ENCODE measurements around the gene NHERF1. TPM values are rescaled to one million over a fixed set of nuclear protein-coding genes. Genes with fewer than 3 reads are reported as not detected.
A peak's percentile ranks its signal among the peaks of the same experiment; 100 is the strongest.

Gene NHERF1
- total and polyA plus RNA-seq, 2 of the 13 experiments (the other 11 are each of a cell fraction or from before 2014, with no cell fraction given): 169 to 269 TPM

- FAIRE-seq (peak; percentile 87), ATAC-seq (peak; percentile 78), DNase-seq (ENCODE audit: low spot score) (peak; percentile 81)
- no TSS peak for BruUV-seq (replicated peaks)
- WGBS (ENCODE audit: low lambda C conversion rate): 42% methylated on average over 16 of the region's 16 CpGs
- in situ Hi-C loops (cut with HindIII; ENCODE audit: extremely low pct_ligation_motif_present, low pct_unique_long_range_greater_than_20kb) (no loop called here), intact Hi-C loops (cut with micrococcal nuclease; ENCODE audit: unreplicated experiment) (loop anchor here (1.0 kb wide), 1 partner anchor 25 kb away; no protein-coding TSS in a partner anchor)
- CTCF ChIA-PET (ENCODE audit: low intra/inter-chr PET ratio, low total read pairs): interaction anchor here (0.7 to 12.2 kb wide), 6 partner anchors 10 to 113 kb away, joined by 3 to 219 read pairs (median 5); partner anchors contain the start of gene NHERF1
- H3K79me2 ChIP-seq (ENCODE audit: insufficient read depth, low read length): peaks cover 26% of the 10 kb centered on the region
- H3K27me3 ChIP-seq (ENCODE audit: control insufficient read depth in 1 of 2, insufficient read depth in 2 of 2, low read length in 2 of 2): no peaks in the 10 kb centered on the region; a peak in 1 of 5 replicates
- peaks cover 94% of the 10 kb centered on the region for H3K4me1 ChIP-seq (ENCODE audit: insufficient read depth, low read length)
- H3K4me2 ChIP-seq (ENCODE audit: low read depth, low read length): no peak overlapping the region
- H3K36me3 ChIP-seq (replicated peaks in 1 of 2; ENCODE audit: control insufficient read depth in 1 of 2, insufficient read depth in 2 of 2, low read length in 2 of 2): peaks cover 37 to 68% of the 10 kb centered on the region in 2 experiments
- H3K9me3 ChIP-seq (ENCODE audit: low read length): no peaks in the 10 kb centered on the region
- peak overlapping the region; percentile 52 for H3K27ac ChIP-seq (ENCODE audit: extremely low read length, insufficient read depth, low read length)
- POLR2A ChIA-PET: interaction anchor here (0.6 to 29.3 kb wide), 8 partner anchors 8 to 102 kb away, joined by 3 to 1459 read pairs (median 6); partner anchors contain the start of genes FDXR, NHERF1 and RAB37
- H2AFZ ChIP-seq (ENCODE audit: low read length): no peak overlapping the region
- H3K4me3 ChIP-seq (replicated peaks in 1 of 3; ENCODE audit: insufficient read depth in 1 of 3, low read depth in 2 of 3, low read length in 3 of 3): no peak overlapping the region
- no peak overlapping the region for H3K9ac ChIP-seq (ENCODE audit: insufficient read depth, low read depth, low read length)
- peaks cover 20% of the 10 kb centered on the region; the same call in 1 of the 2 replicates for H4K20me1 ChIP-seq (ENCODE audit: insufficient read depth, low read length)
- TF ChIP-seq, protein P1, sequence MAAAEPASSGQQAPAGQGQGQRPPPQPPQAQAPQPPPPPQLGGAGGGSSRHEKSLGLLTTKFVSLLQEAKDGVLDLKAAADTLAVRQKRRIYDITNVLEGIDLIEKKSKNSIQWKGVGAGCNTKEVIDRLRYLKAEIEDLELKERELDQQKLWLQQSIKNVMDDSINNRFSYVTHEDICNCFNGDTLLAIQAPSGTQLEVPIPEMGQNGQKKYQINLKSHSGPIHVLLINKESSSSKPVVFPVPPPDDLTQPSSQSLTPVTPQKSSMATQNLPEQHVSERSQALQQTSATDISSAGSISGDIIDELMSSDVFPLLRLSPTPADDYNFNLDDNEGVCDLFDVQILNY (CRISPR knock-in tag; conservative IDR thresholded peaks at IDR 0.05): 0 out of 2 replicates have a peak, but pooled peaks have one; percentile 18
- TF ChIP-seq YEATS2 (CRISPR knock-in tag; IDR thresholded peaks at IDR 0.05; ENCODE audit: borderline replicate concordance) (peak; percentile 70; the same call in 1 of the 2 replicates), MAFK (conservative IDR thresholded peaks at IDR 0.05 in 1 of 2, IDR thresholded peaks at IDR 0.05 in 1 of 2; ENCODE audit: low read length in 2 of 2) (no peak), KDM4B (CRISPR knock-in tag; IDR thresholded peaks at IDR 0.05) (peak; percentile 82; the same call in 1 of the 2 replicates), ZEB1 (IDR thresholded peaks at IDR 0.05; ENCODE audit: insufficient replicate concordance, low read depth) (no peak), FOXA1 (IDR thresholded peaks at IDR 0.05) (no peak), FOXA1 (CRISPR knock-in tag; IDR thresholded peaks at IDR 0.05) (no peak), ZFP36L1 (CRISPR knock-in tag; IDR thresholded peaks at IDR 0.05) (peak; percentile 93; the same call in 1 of the 2 replicates), KLF13 (CRISPR knock-in tag; IDR thresholded peaks at IDR 0.05) (peak; percentile 90; the same call in 1 of the 2 replicates), RFX5 (IDR thresholded peaks at IDR 0.05; ENCODE audit: low read depth, low read length) (no peak), ZNF251 (CRISPR knock-in tag; IDR thresholded peaks at IDR 0.05) (no peak), FIP1L1 (IDR thresholded peaks at IDR 0.05; ENCODE audit: borderline replicate concordance, insufficient read depth, low read depth, low read length) (no peak; the same call in 1 of the 2 replicates), BRD4 (CRISPR knock-in tag; IDR thresholded peaks at IDR 0.05) (no peak), TCF7L2 (IDR thresholded peaks at IDR 0.05; ENCODE audit: low read depth, low read length) (no peak), HOXA7 (CRISPR knock-in tag; IDR thresholded peaks at IDR 0.05) (no peak), ZMYM2 (CRISPR knock-in tag; IDR thresholded peaks at IDR 0.05) (no peak)
- TF ChIP-seq, protein P2, sequence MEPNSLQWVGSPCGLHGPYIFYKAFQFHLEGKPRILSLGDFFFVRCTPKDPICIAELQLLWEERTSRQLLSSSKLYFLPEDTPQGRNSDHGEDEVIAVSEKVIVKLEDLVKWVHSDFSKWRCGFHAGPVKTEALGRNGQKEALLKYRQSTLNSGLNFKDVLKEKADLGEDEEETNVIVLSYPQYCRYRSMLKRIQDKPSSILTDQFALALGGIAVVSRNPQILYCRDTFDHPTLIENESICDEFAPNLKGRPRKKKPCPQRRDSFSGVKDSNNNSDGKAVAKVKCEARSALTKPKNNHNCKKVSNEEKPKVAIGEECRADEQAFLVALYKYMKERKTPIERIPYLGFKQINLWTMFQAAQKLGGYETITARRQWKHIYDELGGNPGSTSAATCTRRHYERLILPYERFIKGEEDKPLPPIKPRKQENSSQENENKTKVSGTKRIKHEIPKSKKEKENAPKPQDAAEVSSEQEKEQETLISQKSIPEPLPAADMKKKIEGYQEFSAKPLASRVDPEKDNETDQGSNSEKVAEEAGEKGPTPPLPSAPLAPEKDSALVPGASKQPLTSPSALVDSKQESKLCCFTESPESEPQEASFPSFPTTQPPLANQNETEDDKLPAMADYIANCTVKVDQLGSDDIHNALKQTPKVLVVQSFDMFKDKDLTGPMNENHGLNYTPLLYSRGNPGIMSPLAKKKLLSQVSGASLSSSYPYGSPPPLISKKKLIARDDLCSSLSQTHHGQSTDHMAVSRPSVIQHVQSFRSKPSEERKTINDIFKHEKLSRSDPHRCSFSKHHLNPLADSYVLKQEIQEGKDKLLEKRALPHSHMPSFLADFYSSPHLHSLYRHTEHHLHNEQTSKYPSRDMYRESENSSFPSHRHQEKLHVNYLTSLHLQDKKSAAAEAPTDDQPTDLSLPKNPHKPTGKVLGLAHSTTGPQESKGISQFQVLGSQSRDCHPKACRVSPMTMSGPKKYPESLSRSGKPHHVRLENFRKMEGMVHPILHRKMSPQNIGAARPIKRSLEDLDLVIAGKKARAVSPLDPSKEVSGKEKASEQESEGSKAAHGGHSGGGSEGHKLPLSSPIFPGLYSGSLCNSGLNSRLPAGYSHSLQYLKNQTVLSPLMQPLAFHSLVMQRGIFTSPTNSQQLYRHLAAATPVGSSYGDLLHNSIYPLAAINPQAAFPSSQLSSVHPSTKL (CRISPR knock-in tag; IDR thresholded peaks at IDR 0.05): peak; percentile 32
- TF ChIP-seq, protein P3, sequence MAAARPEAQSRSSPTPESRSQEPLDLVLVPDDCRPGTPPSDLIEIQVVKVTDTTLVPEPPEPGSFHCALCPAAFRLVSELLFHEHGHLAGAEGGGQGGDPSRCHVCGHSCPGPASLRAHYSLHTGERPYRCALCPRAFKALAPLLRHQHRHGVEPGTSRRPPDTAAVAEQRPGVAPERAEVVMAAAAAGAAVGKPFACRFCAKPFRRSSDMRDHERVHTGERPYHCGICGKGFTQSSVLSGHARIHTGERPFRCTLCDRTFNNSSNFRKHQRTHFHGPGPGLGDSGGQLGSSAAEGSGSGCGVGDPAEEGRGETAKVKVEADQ (CRISPR knock-in tag; IDR thresholded peaks at IDR 0.05; ENCODE audit: borderline replicate concordance): 0 out of 2 replicates have a peak, but pooled peaks have one; percentile 11
Observed at GRCh38 chr17:74770498-74771318, 22.3 kb downstream of the NHERF1 start.
